T-helper 22 cell (primary cell): ENCODE measurements around the gene ACADSB.

Source experiments
- DNase-seq: peaks from one replicate; pipeline ENCODE4 v3.0.0-alpha.2; 2020; ENCODE audit warnings: low read depth

Gene ACADSB

DNA sequence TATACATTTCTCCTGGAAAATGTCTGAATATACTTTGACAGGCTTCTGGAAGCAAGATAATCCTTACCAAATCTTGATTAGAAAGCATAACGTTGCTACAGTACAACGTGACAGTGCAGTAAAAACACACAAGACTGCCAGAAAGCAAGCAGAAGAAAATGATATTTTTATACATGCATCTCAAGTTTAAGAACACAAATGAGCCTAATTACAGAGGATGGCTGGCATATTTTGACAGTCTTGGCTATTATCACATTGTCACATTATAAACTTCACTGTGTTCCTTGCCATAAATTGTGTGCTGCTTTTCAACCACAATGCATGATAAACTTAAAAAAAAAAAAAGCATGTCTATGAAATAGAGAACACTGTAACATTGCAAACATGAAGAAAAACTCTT is 4.5 kb upstream of the ACADSB start:
- no peak for DNase-seq

DNA sequence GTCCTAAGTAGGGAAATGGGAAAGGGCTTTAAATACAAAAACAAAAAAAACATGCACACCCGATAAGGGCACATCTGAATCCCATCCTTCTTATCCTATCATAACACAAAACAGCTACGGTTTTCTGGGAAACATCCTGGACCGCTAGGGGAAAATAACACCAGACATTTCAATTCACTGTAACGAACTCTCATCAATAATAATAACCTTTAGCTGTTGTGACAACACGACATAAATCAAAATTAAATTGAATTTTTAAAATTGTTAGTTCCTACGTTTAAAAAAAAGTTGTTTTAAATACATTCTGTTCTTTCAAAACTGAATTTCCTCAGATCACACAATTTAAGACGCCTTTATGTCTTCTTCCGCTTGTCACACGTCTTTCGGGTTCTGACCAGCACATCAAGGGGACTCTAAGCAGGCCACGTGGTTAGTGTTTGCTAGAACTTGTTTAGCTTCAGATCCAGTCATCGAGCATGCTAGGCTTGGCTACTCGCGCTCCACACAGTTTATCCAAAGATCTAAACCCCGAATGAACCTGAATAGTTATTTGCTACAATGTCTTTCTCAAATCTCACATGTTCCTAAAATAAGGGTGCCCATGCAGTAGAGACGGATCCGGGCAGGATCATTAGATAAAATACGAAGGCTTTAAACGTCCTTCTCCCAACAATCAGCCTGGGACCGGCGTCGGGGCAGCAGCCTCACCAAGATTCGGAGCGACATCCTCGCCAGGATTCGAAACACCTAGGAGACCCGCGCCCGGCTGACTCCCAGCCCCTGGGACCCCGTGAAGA is 1.1 kb upstream of the ACADSB start:
- DNase-seq = peak; percentile 25

GRCh38 chr10:123009105-123009820 is 457 bp downstream of the ACADSB start:
- no peak for DNase-seq

DNA sequence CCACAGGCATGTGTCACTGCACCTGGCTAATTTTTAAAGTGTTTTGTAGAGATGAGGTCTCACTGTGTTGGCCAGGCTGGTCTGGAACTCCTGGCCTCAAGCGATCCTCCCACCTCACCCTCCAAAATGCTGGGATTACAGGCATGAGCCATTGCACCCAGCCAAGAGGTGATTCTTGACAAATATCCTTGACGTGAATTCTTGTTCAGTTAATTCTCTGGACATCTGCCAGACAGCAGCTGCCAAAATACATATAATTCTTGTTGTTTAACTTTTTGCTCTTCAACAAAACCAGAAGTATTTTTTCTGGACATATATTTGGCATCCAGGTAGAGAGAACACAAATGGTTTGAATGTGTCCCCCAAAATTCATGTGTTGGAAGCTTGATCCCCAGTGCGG is 3.2 kb downstream of the ACADSB start:
- DNase-seq = no peak

- no peak for DNase-seq
Measured at GRCh38 chr10:123013456-123014419, 4.9 kb downstream of the ACADSB start.

GRCh38 chr10:123014772-123015171 is 6.0 kb downstream of the ACADSB start:
- DNase-seq = no peak

- no peak for DNase-seq
Measured at GRCh38 chr10:123016228-123016627, 7.4 kb downstream of the ACADSB start.

DNA sequence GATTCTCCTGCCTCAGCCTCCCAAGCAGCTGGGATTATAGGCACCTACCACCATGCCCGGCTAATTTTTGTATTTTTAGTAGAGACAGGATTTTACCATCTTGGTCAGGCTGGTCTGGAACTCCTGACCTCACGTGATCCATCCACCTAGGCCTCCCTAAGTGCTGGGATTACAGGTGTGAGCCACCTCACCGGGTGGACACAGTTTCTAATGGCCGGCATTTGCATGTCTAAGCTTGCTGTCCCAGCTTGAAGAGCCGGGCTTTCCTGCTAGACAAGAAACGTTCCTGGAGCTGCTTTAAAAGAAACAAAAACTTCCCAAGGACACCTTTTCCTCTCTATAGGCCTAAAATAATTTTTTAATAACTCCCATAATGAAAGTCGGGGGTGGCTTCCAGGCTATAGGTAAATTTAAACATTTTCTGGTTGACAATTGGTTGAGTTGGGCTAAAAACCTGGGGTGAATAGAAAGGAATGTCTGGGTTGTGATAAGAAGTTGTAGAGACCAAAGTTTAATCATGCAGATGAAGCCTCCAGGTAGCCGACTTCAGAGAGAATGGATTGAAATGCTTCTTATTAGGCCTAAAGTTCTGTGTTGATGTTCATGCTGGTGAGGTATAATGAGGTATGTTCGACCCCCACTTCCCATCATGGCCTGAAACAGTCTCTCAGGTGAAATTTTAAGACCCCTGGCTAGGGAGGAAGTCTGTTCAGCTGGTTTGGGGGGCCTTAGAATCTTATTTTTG is 8.8 kb downstream of the ACADSB start:
- DNase-seq = no peak

GRCh38 chr10:123018531-123018930 is 9.7 kb downstream of the ACADSB start:
- DNase-seq = no peak

DNA sequence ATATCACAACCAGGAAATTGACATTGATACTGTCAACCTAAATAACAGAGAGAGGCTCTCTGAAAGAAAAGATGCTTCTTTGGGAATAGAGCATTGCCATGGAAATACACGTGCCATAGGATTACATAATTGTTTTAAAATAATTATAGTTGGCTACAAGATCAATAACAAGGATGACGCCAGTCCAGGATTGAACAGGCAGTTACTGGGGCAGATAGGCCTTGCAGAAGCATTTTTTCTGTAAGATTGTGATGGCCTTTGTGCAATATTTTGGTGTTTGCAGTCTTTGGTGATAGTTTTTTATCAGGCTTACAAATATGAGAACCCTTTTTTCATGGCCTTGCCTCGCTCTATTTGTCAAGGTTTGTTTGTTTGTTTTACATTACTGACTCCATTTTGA is 10.5 kb downstream of the ACADSB start:
- no peak for DNase-seq

- DNase-seq = no peak
Measured at GRCh38 chr10:123019941-123020703, 11.3 kb downstream of the ACADSB start.

DNA sequence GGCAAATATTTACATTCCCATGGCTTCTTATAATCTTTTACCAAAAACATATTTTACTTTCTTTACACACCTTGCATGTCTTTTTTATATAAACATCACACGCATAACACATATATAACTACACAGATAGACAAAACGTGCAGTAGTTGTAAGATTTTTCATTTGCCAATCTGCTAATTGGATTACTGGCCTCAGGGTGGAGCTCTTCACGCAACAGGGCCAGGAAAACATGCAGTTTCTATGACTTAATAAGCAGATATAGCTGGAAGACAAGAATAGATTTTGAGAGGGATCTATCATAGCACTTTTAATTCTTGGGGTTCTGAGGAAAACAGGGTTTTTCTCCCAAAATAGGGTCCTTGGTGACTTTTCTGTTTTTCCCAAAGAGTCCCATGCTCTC is 12.7 kb downstream of the ACADSB start:
- no peak for DNase-seq

DNA sequence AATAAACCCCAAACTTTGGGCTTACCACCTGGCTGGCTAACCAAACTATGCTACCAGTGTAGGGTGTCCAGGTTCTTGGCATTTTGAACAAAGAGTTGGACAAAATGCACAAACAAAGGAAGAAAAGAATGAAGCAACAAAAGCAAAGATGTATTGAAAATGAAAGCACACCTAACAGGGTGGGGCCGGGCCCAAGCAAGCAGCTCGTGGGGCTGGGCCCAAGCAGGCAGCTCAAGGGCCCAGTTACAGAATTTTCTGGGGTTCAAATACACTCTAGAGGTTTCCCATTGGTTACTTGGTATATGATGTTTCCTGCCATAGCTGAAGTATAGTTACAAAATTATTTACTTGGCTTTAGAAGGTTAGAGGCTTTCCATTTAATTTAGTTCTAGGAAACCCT is 15.7 kb downstream of the ACADSB start:
- no peak for DNase-seq

DNA sequence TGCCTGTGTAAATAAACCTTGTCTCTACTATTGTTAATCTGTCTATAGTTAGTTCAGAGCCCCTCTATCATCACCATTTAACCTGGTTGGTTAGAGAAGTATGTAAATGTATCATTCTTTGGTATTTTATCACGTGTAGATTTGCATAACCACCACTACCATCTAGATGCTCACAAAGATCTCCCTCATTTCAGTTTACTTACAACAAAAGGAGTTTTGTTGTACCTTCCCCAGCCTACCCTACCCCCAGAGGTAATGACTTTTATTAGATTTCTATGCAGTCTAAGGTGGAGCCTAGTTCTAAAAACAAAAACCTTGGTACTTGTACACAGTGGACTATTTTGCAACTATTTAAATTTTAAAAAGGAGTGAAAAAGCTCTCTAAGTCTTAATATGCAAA is 17.5 kb downstream of the ACADSB start:
- no peak for DNase-seq

- DNase-seq = no peak
Measured at GRCh38 chr10:123027861-123028260, 19.1 kb downstream of the ACADSB start.

GRCh38 chr10:123031124-123031523 is 22.3 kb downstream of the ACADSB start:
- DNase-seq = no peak

GRCh38 chr10:123034332-123034731 is 25.5 kb downstream of the ACADSB start:
- no peak for DNase-seq

GRCh38 chr10:123035467-123036086 is 26.8 kb downstream of the ACADSB start:
- no peak for DNase-seq

DNA sequence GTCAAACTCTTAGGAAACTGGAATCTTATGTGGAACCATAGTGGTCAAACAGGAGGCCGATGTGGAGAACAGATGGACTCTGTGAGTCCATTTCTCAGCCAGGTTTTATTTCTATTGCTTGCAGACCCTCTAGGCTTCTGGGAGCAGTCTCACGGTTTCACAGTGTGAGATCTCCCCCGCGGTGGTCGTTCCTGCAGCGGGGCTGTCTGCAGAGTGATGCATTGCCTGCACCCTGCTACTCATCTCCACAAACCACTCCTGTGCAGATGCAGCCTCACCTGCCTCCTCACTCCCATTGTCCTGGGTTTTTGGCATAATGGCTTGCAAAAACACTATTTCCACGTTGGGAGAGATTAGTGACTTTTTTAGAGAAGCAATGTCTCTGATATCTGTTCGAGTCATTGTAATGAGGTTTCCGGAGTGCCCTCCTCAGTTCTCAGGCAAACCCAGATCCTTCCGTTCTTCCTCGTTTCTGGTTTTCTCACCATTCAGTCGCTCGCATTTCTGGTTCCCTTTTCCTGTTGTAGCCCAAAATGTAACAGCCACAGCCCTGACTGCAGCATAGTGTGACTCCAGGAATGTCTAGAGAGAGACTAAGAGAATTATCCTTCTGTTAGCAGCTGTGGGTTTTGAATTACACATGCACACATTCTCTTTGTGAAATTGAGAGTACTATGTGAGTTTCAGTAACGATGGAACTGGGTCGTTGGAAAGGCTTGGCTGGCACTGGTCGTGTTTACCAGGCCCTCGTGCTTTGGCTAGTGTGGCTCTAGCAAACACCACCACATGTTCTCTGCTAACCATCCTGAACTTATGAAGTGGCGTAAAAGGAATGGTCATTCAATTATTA is 30.2 kb downstream of the ACADSB start:
- DNase-seq = no peak

- no peak for DNase-seq
Measured at GRCh38 chr10:123039632-123039930, 30.8 kb downstream of the ACADSB start.
